HepG2 (cell line): ENCODE measurements around the gene FUCA2. TPM values are rescaled to one million over a fixed set of nuclear protein-coding genes. Genes with fewer than 3 reads are reported as not detected.
A peak's percentile ranks its signal among the peaks of the same experiment; 100 is the strongest.

Experiments
- E2F5 ChIP-seq: sonication (generic); formaldehyde crosslinking; conservative IDR thresholded peaks from 2 replicates; pipeline ENCODE4 v1.4.0; 2020; ENCODE audit warnings: missing genetic modification reagents
- EED ChIP-seq: sonication (generic); formaldehyde crosslinking; IDR thresholded peaks from 2 replicates; pipeline ENCODE4 v1.5.0; 2020; ENCODE audit warnings: mild to moderate bottlenecking, missing genetic modification reagents
- GATAD1 ChIP-seq: IDR thresholded peaks from 2 replicates; pipeline ENCODE4 v1.6.1; 2016; ENCODE audit warnings: missing genetic modification reagents, missing compliant biosample characterization
- HOXA3 ChIP-seq: sonication (generic); formaldehyde crosslinking; IDR thresholded peaks from 2 replicates; pipeline ENCODE4 v1.5.0; 2020; ENCODE audit warnings: missing genetic modification reagents
- MATR3 ChIP-seq: sonication (generic); formaldehyde crosslinking; IDR thresholded peaks from 2 replicates; pipeline ENCODE4 v1.4.0; 2020; ENCODE audit warnings: missing genetic modification reagents
- MAZ ChIP-seq, 2 experiments: sonication (generic) in 1 of 2; formaldehyde crosslinking in 1 of 2; IDR thresholded peaks; 2 replicates each; pipeline versions ENCODE4 v1.5.0 to v1.6.1; 2012 to 2020; ENCODE audit warnings: low read depth in 2 of 2, mild to moderate bottlenecking in 2 of 2, borderline replicate concordance in 1 of 2, improper control_type of control experiment in 1 of 2, low read length in 1 of 2, missing genetic modification reagents in 1 of 2, moderate library complexity in 1 of 2
- RNF219 ChIP-seq: sonication (generic); formaldehyde crosslinking; IDR thresholded peaks from 2 replicates; pipeline ENCODE4 v1.5.0; 2020; ENCODE audit warnings: mild to moderate bottlenecking, missing genetic modification reagents
- SRSF4 ChIP-seq: fragments of 200-400 bp; formaldehyde crosslinking; IDR thresholded peaks from one replicate; pipeline ENCODE4 v1.6.1; 2018; ENCODE audit warnings: mild to moderate bottlenecking, low read depth, low read length, moderate library complexity; ENCODE audit not compliant: poor library complexity, severe bottlenecking
- STAT6 ChIP-seq: sonication (generic); formaldehyde crosslinking; IDR thresholded peaks from 2 replicates; pipeline ENCODE4 v1.4.0; 2020; ENCODE audit warnings: missing genetic modification reagents, mild to moderate bottlenecking, borderline replicate concordance
- USF2 ChIP-seq, 2 experiments: sonication (generic) in 1 of 2; formaldehyde crosslinking in 1 of 2; IDR thresholded peaks; 2 replicates each; pipeline versions ENCODE4 v1.5.1 to v1.6.1; 2011 to 2020; ENCODE audit warnings: borderline replicate concordance in 1 of 2, low read depth in 1 of 2, low read length in 1 of 2, mild to moderate bottlenecking in 1 of 2, missing genetic modification reagents in 1 of 2, moderate library complexity in 1 of 2
- ZNF274 ChIP-seq: sonication (generic); formaldehyde crosslinking; IDR thresholded peaks from 2 replicates; pipeline ENCODE4 v1.5.1; 2020; ENCODE audit warnings: mild to moderate bottlenecking, missing genetic modification reagents
- ZNF34 ChIP-seq: sonication (generic); formaldehyde crosslinking; IDR thresholded peaks from 2 replicates; pipeline ENCODE4 v1.4.0; 2020; ENCODE audit warnings: mild to moderate bottlenecking, missing genetic modification reagents, borderline replicate concordance
- ZNF713 ChIP-seq: sonication (generic); formaldehyde crosslinking; IDR thresholded peaks from 2 replicates; pipeline ENCODE4 v1.4.0; 2020; ENCODE audit warnings: mild to moderate bottlenecking, missing genetic modification reagents
- ZNF724P ChIP-seq: sonication (generic); formaldehyde crosslinking; IDR thresholded peaks from 2 replicates; pipeline ENCODE4 v1.8.0; 2022; ENCODE audit warnings: missing genetic modification reagents, borderline replicate concordance
- ZNF800 ChIP-seq: sonication (generic); formaldehyde crosslinking; IDR thresholded peaks from 2 replicates; pipeline ENCODE4 v1.4.0; 2020; ENCODE audit warnings: missing genetic modification reagents
- ZNF839 ChIP-seq: sonication (generic); formaldehyde crosslinking; IDR thresholded peaks from 2 replicates; pipeline ENCODE4 v1.4.0; 2020; ENCODE audit warnings: missing genetic modification reagents, mild to moderate bottlenecking, borderline replicate concordance
- polyA plus RNA-seq, 8 experiments: library from polyadenylated mRNA; depleted of rRNA in 3 of 8; stranded (reverse) in 7 of 8; unstranded in 1 of 8; fragments of >200 nt; fragmentation: Illumina TruSeq in 4 of 8; extraction: Trizol in 4 of 8; gene quantifications; 2 replicates each; pipeline versions ENCODE4 v1.2.1 to v1.2.3, GENCODE V29; 2011 to 2016; ENCODE audit warnings: low read depth in 4 of 8, missing spikeins in 1 of 8, mixed read lengths in 1 of 8; ENCODE audit not compliant: insufficient read depth in 1 of 8
- total RNA-seq, 5 experiments: library from RNA; depleted of rRNA; stranded (reverse); fragments of >200 nt; fragmentation: Illumina TruSeq; extraction: Trizol; gene quantifications; 2 replicates each; pipeline ENCODE4 v1.2.3, GENCODE V29; 2016; ENCODE audit warnings: low read depth in 1 of 5

FUCA2 gene
- total and polyA plus RNA-seq, 2 of the 13 experiments (the other 11 are each of a cell fraction or from before 2014, with no cell fraction given) = 87.4 to 144 TPM

GRCh38 chr6:143510991-143511891 lies at the start of gene FUCA2 (continued):
- TF ChIP-seq ZNF713 (peak; percentile 35; the same call in 1 of the 2 replicates), EED (CRISPR knock-in tag) (peak; percentile 97), MATR3 (CRISPR knock-in tag) (no peak), ZNF839 (CRISPR knock-in tag) (no peak; the same call in 1 of the 2 replicates), ZNF724P (CRISPR knock-in tag) (peak; percentile 48; the same call in 1 of the 2 replicates), ZNF34 (peak; percentile 69), SRSF4 (no peak), ZNF274 (CRISPR knock-in tag) (peak; percentile 94), MAZ (IDR thresholded peaks at IDR 0.05; ENCODE audit: borderline replicate concordance, low read depth, low read length) (peak; percentile 75; the same call in 1 of the 2 replicates), MAZ (CRISPR knock-in tag; IDR thresholded peaks at IDR 0.05; ENCODE audit: low read depth) (peak; percentile 49), E2F5 (peak; percentile 12; the same call in 1 of the 2 replicates), USF2 (IDR thresholded peaks at IDR 0.05; ENCODE audit: low read depth, low read length) (peak; percentile 74), USF2 (CRISPR knock-in tag; IDR thresholded peaks at IDR 0.05; ENCODE audit: borderline replicate concordance) (peak; percentile 96), HOXA3 (CRISPR knock-in tag) (peak; percentile 85), RNF219 (CRISPR knock-in tag) (0 out of 2 replicates have a peak, but pooled peaks have one; percentile 81), STAT6 (CRISPR knock-in tag) (peak; percentile 37; the same call in 1 of the 2 replicates), GATAD1 (CRISPR knock-in tag) (no peak; the same call in 1 of the 2 replicates), ZNF800 (peak; percentile 63; the same call in 1 of the 2 replicates)
